HUDEP-2 (cell line): Measurements from ENCODE around the gene PCSK5.

ENCODE experiments used
- DNase-seq, 76 experiments: peaks; one replicate each; lab custom pipeline; 2025; ENCODE audit not compliant: unreplicated experiment in 76 of 76; lab: John Stamatoyannopoulos, UW

PCSK5 gene

GRCh38 chr9:75918909-75919308, 28.4 kb downstream of the PCSK5 start:
- no peak for DNase-seq

- DNase-seq: no peak
Observed at GRCh38 chr9:75921391-75922127, 31.1 kb downstream of the PCSK5 start.

GRCh38 chr9:75926385-75926784, 35.9 kb downstream of the PCSK5 start:
- no peak for DNase-seq

- no peak for DNase-seq
Observed at GRCh38 chr9:75927356-75927755, 36.9 kb downstream of the PCSK5 start.

GRCh38 chr9:75930190-75930589, 39.7 kb downstream of the PCSK5 start:
- no peak for DNase-seq

GRCh38 chr9:75930730-75931321, 40.4 kb downstream of the PCSK5 start:
- DNase-seq: no peak

- no peak for DNase-seq
Observed at GRCh38 chr9:75933982-75934381, 43.5 kb downstream of the PCSK5 start.

- no peak for DNase-seq
Observed at GRCh38 chr9:75935591-75935990, 45.1 kb downstream of the PCSK5 start.

GRCh38 chr9:75937521-75938258, 47.2 kb downstream of the PCSK5 start:
- no peak for DNase-seq

- DNase-seq: no peak
Observed at GRCh38 chr9:75938946-75939345, 48.5 kb downstream of the PCSK5 start.

- DNase-seq: no peak
Observed at GRCh38 chr9:75939536-75940111, 49.2 kb downstream of the PCSK5 start.

GRCh38 chr9:75941066-75941465, 50.6 kb downstream of the PCSK5 start:
- no peak for DNase-seq

GRCh38 chr9:75941577-75942311, 51.3 kb downstream of the PCSK5 start:
- no peak for DNase-seq

GRCh38 chr9:75946766-75947165, 56.3 kb downstream of the PCSK5 start:
- no peak for DNase-seq

- no peak for DNase-seq
Observed at GRCh38 chr9:75947233-75947632, 56.8 kb downstream of the PCSK5 start.

- no peak for DNase-seq
Observed at GRCh38 chr9:75950998-75951397, 60.5 kb downstream of the PCSK5 start.

GRCh38 chr9:75953218-75953617, 62.7 kb downstream of the PCSK5 start:
- DNase-seq: no peak

GRCh38 chr9:75956161-75956560, 65.7 kb downstream of the PCSK5 start:
- no peak for DNase-seq

- no peak for DNase-seq
Observed at GRCh38 chr9:75957116-75957515, 66.6 kb downstream of the PCSK5 start.

- no peak for DNase-seq
Observed at GRCh38 chr9:75958226-75958625, 67.8 kb downstream of the PCSK5 start.

GRCh38 chr9:75960551-75960950, 70.1 kb downstream of the PCSK5 start:
- DNase-seq: no peak
